Neural cell (in vitro differentiated cells): ENCODE data around the gene ANKRD33B. TPM values are rescaled to one million over a fixed set of nuclear protein-coding genes. Genes with fewer than 3 reads are reported as not detected.

Experiments used
- H2AFZ ChIP-seq: fragments of 200-600, 300-800 bp; sonication (generic), shearing (Covaris generic); 2 replicates; pipeline ENCODE4 v1.6.0; 2014; ENCODE audit warnings: low read depth, mild to moderate bottlenecking, antibody characterized with exemption, low read length, moderate library complexity
- H3F3A ChIP-seq: fragments of 200-600 bp; shearing (Covaris generic); 2 replicates; pipeline ENCODE4 v1.6.1; 2016; ENCODE audit warnings: mild to moderate bottlenecking, moderate library complexity, mixed read lengths, antibody characterized with exemption, low read length; ENCODE audit not compliant: insufficient read depth, poor library complexity, severe bottlenecking
- H3K27ac ChIP-seq: fragments of 200-600, 300-800 bp; sonication (generic), shearing (Covaris generic); 2 replicates; pipeline ENCODE4 v1.5.1; 2014; ENCODE audit warnings: mild to moderate bottlenecking, low read length, moderate library complexity
- H3K27me3 ChIP-seq: fragments of 300-800, 200-600 bp; sonication (generic), shearing (Covaris generic); 2 replicates; pipeline ENCODE4 v1.6.0; 2014; ENCODE audit warnings: mild to moderate bottlenecking, low read depth, low read length, moderate library complexity; ENCODE audit not compliant: insufficient read depth
- H3K36me3 ChIP-seq: fragments of 300-800, 200-600 bp; sonication (generic), shearing (Covaris generic); 2 replicates; pipeline ENCODE4 v1.5.1; 2014; ENCODE audit warnings: mild to moderate bottlenecking, antibody characterized with exemption, low read length, moderate library complexity; ENCODE audit not compliant: insufficient read depth
- H3K4me2 ChIP-seq: fragments of 300-800, 200-600 bp; sonication (generic), shearing (Covaris generic); 2 replicates; pipeline ENCODE4 v1.6.0; 2014; ENCODE audit warnings: mild to moderate bottlenecking, low read length
- H3K4me3 ChIP-seq: fragments of 300-800, 200-600 bp; sonication (generic), shearing (Covaris generic); 2 replicates; pipeline ENCODE4 v1.5.1; 2014; ENCODE audit warnings: mild to moderate bottlenecking, low read length, moderate library complexity
- H3K79me2 ChIP-seq: fragments of 200-600 bp; shearing (Covaris generic); replicated peaks from 2 replicates; pipeline ENCODE4 v1.6.0; 2014; ENCODE audit warnings: mild to moderate bottlenecking, low read length, moderate library complexity; ENCODE audit not compliant: insufficient read depth
- H3K9ac ChIP-seq: fragments of 300-800, 200-600 bp; sonication (generic), shearing (Covaris generic); 2 replicates; pipeline ENCODE4 v1.6.1; 2016; ENCODE audit warnings: mild to moderate bottlenecking, low read length, mixed read lengths
- H3K9me2 ChIP-seq: fragments of 200-600 bp; shearing (Covaris generic); 2 replicates; pipeline ENCODE4 v1.6.1; 2016; ENCODE audit warnings: mild to moderate bottlenecking, low read length, mixed read lengths; ENCODE audit not compliant: insufficient read depth
- H3K9me3 ChIP-seq: fragments of 200-600, 300-800 bp; sonication (generic), shearing (Covaris generic); 2 replicates; pipeline ENCODE4 v1.6.1; 2016; ENCODE audit warnings: mild to moderate bottlenecking, mixed run types, low read length, moderate library complexity, mixed read lengths
- H4K20me1 ChIP-seq: fragments of 200-600 bp; shearing (Covaris generic); 2 replicates; pipeline ENCODE4 v1.6.1; 2016; ENCODE audit warnings: mild to moderate bottlenecking, mixed run types; ENCODE audit not compliant: insufficient read depth
- EP300 ChIP-seq: fragments of 450-650 bp; conservative IDR thresholded peaks from 2 replicates; pipeline ENCODE4 v1.6.1; 2014; ENCODE audit warnings: antibody characterized with exemption, mild to moderate bottlenecking, moderate library complexity; ENCODE audit not compliant: poor library complexity, severe bottlenecking
- EZH2 ChIP-seq: fragments of 200-600, 300-800 bp; shearing (Covaris generic), sonication (generic); IDR thresholded peaks from 2 replicates; pipeline ENCODE4 v1.6.1; 2014; ENCODE audit warnings: antibody characterized with exemption, low read length, borderline replicate concordance, mild to moderate bottlenecking; ENCODE audit not compliant: insufficient read depth, poor library complexity, severe bottlenecking
- MXI1 ChIP-seq: fragments of 450-650 bp; conservative IDR thresholded peaks from 2 replicates; pipeline ENCODE4 v1.6.1; 2014; ENCODE audit warnings: antibody characterized with exemption, mild to moderate bottlenecking; ENCODE audit not compliant: poor library complexity, severe bottlenecking
- POLR2AphosphoS5 ChIP-seq: IDR thresholded peaks from 2 replicates; pipeline ENCODE4 v1.6.1; 2012
- RAD21 ChIP-seq: fragments of 450-650 bp; conservative IDR thresholded peaks from 2 replicates; pipeline ENCODE4 v1.6.1; 2014; ENCODE audit warnings: antibody characterized with exemption, mild to moderate bottlenecking, moderate library complexity
- REST ChIP-seq: IDR thresholded peaks from 2 replicates; pipeline ENCODE4 v1.6.1; 2012; ENCODE audit warnings: borderline replicate concordance
- SMC3 ChIP-seq: fragments of 450-650 bp; conservative IDR thresholded peaks from 2 replicates; pipeline ENCODE4 v1.6.1; 2014; ENCODE audit warnings: antibody characterized with exemption, mild to moderate bottlenecking, moderate library complexity; ENCODE audit not compliant: poor library complexity
- TAF1 ChIP-seq: IDR thresholded peaks from 2 replicates; pipeline ENCODE4 v1.6.1; 2012; ENCODE audit warnings: low read depth
- polyA plus RNA-seq: library from polyadenylated mRNA; depleted of rRNA; stranded (reverse); fragments of >200 nt; gene quantifications from 2 replicates; pipeline ENCODE4 v1.2.3, GENCODE V29; 2014
- TF ChIP-seq, protein P1 (sequence below): fragments of 450-650 bp; IDR thresholded peaks from 2 replicates; pipeline ENCODE4 v1.5.1; 2014; ENCODE audit warnings: antibody characterized with exemption, mild to moderate bottlenecking, moderate library complexity; ENCODE audit not compliant: poor library complexity, severe bottlenecking

The ANKRD33B gene
- polyA plus RNA-seq, 1 donor from 2014 or later = not detected

DNA sequence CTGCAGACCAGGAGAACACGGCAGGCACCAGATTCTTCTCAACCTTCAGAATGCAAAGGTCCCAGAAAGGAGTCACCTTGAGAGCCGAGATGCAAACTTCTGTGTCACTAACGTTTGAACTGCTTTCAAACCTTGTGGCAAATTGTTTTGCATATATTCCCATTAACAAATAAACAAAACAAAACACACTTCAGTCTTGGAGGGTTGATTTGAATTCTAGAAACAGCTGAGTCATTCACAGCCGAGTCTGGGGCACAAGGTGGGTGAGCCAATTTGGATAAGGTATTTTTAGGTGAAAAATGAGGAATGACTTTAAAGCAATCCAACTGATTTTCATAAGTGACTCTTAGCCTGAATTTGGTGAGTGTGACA, 38.8 kb upstream of the ANKRD33B start:
- Histone ChIP-seq H2AFZ (no peak overlapping the region), H3K36me3 (no peaks in the 10 kb centered on the region), H3K79me2 (no peaks in the 10 kb centered on the region), H3F3A (no peaks in the 10 kb centered on the region), H3K4me3 (no peak overlapping the region), H3K4me2 (no peak overlapping the region), H3K27me3 (no peaks in the 10 kb centered on the region), H3K9me3 (no peaks in the 10 kb centered on the region), H3K9me2 (no peaks in the 10 kb centered on the region), H4K20me1 (no peaks in the 10 kb centered on the region), H3K27ac (no peak overlapping the region), H3K9ac (no peak overlapping the region)
- TF ChIP-seq, protein P1, sequence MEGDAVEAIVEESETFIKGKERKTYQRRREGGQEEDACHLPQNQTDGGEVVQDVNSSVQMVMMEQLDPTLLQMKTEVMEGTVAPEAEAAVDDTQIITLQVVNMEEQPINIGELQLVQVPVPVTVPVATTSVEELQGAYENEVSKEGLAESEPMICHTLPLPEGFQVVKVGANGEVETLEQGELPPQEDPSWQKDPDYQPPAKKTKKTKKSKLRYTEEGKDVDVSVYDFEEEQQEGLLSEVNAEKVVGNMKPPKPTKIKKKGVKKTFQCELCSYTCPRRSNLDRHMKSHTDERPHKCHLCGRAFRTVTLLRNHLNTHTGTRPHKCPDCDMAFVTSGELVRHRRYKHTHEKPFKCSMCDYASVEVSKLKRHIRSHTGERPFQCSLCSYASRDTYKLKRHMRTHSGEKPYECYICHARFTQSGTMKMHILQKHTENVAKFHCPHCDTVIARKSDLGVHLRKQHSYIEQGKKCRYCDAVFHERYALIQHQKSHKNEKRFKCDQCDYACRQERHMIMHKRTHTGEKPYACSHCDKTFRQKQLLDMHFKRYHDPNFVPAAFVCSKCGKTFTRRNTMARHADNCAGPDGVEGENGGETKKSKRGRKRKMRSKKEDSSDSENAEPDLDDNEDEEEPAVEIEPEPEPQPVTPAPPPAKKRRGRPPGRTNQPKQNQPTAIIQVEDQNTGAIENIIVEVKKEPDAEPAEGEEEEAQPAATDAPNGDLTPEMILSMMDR = no peak
- TF ChIP-seq EZH2 (no peak), POLR2AphosphoS5 (no peak), EP300 (no peak), REST (no peak), SMC3 (no peak), RAD21 (no peak), MXI1 (no peak), TAF1 (no peak)

DNA sequence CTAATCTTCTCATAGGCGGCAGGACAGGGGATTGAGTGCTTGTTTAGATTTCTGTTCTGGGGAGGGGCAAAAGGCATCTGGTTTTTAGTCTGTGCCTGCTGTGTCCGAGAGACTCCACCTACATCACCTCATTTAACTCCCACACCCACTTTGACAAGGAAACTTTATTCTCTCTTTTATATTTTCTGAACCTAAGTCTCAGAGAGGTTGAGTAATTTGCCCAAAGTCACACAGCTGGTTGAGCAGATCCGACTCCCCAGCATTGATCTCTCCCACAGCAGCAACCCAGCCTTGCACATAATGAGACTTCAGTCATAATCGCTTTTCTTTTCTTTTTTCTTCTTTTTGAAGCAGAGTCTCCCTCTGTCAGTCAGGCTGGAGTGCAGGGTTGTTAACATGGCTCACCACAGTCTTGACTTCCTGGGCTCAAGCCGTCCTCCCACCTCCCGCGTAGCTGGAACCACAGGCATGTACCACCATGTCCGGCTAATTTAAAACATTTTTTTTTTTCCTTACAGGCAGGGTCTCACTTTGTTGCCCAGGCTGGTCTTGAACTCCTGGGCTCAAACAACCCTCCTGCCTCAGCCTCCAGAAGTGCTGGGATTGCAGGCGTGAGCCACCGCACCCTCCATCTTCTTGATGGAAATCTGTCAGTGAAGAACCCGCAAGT, 36.5 kb upstream of the ANKRD33B start:
- TF ChIP-seq TAF1 (no peak), POLR2AphosphoS5 (no peak), REST (no peak), MXI1 (no peak), SMC3 (no peak), EP300 (no peak), RAD21 (no peak), EZH2 (no peak)
- TF ChIP-seq, protein P1 = no peak

More for the DNA sequence above, 36.5 kb upstream of the ANKRD33B start:
- Histone ChIP-seq H3K27me3 (no peaks in the 10 kb centered on the region), H3K27ac (no peak overlapping the region), H3K9me3 (no peaks in the 10 kb centered on the region), H4K20me1 (no peaks in the 10 kb centered on the region), H2AFZ (no peak overlapping the region), H3K9me2 (no peaks in the 10 kb centered on the region), H3K4me3 (no peak overlapping the region), H3K4me2 (no peak overlapping the region), H3K79me2 (no peaks in the 10 kb centered on the region), H3K36me3 (no peaks in the 10 kb centered on the region), H3K9ac (no peak overlapping the region), H3F3A (no peaks in the 10 kb centered on the region)
